Measurements from ENCODE around the gene AFP. TPM values are rescaled to one million over a fixed set of nuclear protein-coding genes. Genes with fewer than 3 reads are reported as not detected.

AFP gene
- total and polyA plus RNA-seq, 9 of the 15 experiments (the other 6 are each of a cell fraction or from before 2014, with no cell fraction given): 0.47 to 6.2 (median 3.0) TPM

DNA sequence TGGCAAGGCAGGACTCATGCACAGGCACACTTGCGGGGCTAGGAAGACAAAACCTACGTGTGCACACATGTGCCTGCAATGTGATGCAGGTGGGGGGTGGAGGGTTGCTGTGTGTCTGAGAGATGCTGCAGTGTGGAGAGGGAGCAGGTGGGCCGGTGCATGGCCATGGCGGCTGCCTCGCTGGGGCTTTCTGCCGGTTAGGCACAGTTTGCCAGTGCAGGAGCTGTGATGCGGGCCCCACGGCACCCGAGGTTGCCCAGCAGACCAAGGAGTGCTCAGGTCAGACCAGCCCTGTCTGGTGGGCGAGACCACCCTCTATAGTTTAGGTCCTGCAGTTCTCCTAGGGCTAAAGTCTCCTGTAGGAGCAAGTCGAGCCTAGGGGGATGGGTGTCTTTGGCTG is 41.2 kb downstream of the AFP start:
- CTCF ChIA-PET (ENCODE audit: low intra/inter-chr PET ratio): no interaction called here
- no peak overlapping the region for H2AFZ ChIP-seq (ENCODE audit: low read depth, low read length)
- FAIRE-seq (no peak), DNase-seq (ENCODE audit: extremely low read depth in 1 of 4, low spot score in 3 of 4) (no peak), ATAC-seq (no peak)
- no peak overlapping the region for H3K4me2 ChIP-seq (ENCODE audit: insufficient read depth, low read length)
- no TSS peak for BruUV-seq (replicated peaks)
- POLR2A ChIA-PET: interaction anchor here (0.6 kb wide), 1 partner anchor 1083 kb away, joined by 4 read pairs; no protein-coding TSS in a partner anchor
- H3K27me3 ChIP-seq (ENCODE audit: control insufficient read depth in 2 of 2, insufficient read depth in 2 of 2, low read length in 2 of 2): no peaks in the 10 kb centered on the region
- no peak overlapping the region for H3K4me3 ChIP-seq
- intact Hi-C loops (cut with micrococcal nuclease): no loop called here
- H3K9ac ChIP-seq (ENCODE audit: insufficient read depth in 1 of 2, low read depth in 2 of 2, low read length in 2 of 2): no peak overlapping the region
- no peaks in the 10 kb centered on the region for H3K36me3 ChIP-seq (ENCODE audit: control insufficient read depth, insufficient read depth, low read length)
- in situ Hi-C loops (cut with MboI): no loop called here
- WGBS (ENCODE audit: insufficient coverage, low coverage, missing lambda C conversion rate): 13% methylated on average over 11 of the region's 11 CpGs
- H3K27ac ChIP-seq (ENCODE audit: extremely low read depth, low read depth, low read length): no peak overlapping the region
- H3K9me3 ChIP-seq (replicated peaks; ENCODE audit: control insufficient read depth, insufficient read depth, low read depth, low read length): no peaks in the 10 kb centered on the region
- H3K4me1 ChIP-seq (replicated peaks in 1 of 2; ENCODE audit: control insufficient read depth in 2 of 2, insufficient read depth in 2 of 2, low read length in 2 of 2): 0 out of 5 replicates have a peak, but pooled peaks cover 0 to 3% of the 10 kb centered on the region in 2 experiments
- H3K9me1 ChIP-seq (ENCODE audit: control insufficient read depth, insufficient read depth, low read length): no peaks in the 10 kb centered on the region
- H4K20me1 ChIP-seq (replicated peaks; ENCODE audit: control insufficient read depth, insufficient read depth, low read length): no peaks in the 10 kb centered on the region
- no peaks in the 10 kb centered on the region for H3K79me2 ChIP-seq (ENCODE audit: control insufficient read depth, insufficient read depth, low read length)
- TF ChIP-seq, protein P1, sequence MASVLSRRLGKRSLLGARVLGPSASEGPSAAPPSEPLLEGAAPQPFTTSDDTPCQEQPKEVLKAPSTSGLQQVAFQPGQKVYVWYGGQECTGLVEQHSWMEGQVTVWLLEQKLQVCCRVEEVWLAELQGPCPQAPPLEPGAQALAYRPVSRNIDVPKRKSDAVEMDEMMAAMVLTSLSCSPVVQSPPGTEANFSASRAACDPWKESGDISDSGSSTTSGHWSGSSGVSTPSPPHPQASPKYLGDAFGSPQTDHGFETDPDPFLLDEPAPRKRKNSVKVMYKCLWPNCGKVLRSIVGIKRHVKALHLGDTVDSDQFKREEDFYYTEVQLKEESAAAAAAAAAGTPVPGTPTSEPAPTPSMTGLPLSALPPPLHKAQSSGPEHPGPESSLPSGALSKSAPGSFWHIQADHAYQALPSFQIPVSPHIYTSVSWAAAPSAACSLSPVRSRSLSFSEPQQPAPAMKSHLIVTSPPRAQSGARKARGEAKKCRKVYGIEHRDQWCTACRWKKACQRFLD (CRISPR knock-in tag; IDR thresholded peaks at IDR 0.05): no peak
- TF ChIP-seq MCM5 (IDR thresholded peaks at IDR 0.05; ENCODE audit: low read depth): no peak
- TF ChIP-seq ZC3H4 (CRISPR knock-in tag; IDR thresholded peaks at IDR 0.05; ENCODE audit: borderline replicate concordance): no peak
- TF ChIP-seq ZNF444 (CRISPR knock-in tag; IDR thresholded peaks at IDR 0.05): no peak
- TF ChIP-seq NFXL1 (CRISPR knock-in tag; IDR thresholded peaks at IDR 0.05): no peak
- no peak for TF ChIP-seq ZNF143 (CRISPR knock-in tag; IDR thresholded peaks at IDR 0.05)
- no peak for TF ChIP-seq NRF1 (conservative IDR thresholded peaks at IDR 0.05 in 1 of 2, IDR thresholded peaks at IDR 0.05 in 1 of 2)
- TF ChIP-seq, protein P2, sequence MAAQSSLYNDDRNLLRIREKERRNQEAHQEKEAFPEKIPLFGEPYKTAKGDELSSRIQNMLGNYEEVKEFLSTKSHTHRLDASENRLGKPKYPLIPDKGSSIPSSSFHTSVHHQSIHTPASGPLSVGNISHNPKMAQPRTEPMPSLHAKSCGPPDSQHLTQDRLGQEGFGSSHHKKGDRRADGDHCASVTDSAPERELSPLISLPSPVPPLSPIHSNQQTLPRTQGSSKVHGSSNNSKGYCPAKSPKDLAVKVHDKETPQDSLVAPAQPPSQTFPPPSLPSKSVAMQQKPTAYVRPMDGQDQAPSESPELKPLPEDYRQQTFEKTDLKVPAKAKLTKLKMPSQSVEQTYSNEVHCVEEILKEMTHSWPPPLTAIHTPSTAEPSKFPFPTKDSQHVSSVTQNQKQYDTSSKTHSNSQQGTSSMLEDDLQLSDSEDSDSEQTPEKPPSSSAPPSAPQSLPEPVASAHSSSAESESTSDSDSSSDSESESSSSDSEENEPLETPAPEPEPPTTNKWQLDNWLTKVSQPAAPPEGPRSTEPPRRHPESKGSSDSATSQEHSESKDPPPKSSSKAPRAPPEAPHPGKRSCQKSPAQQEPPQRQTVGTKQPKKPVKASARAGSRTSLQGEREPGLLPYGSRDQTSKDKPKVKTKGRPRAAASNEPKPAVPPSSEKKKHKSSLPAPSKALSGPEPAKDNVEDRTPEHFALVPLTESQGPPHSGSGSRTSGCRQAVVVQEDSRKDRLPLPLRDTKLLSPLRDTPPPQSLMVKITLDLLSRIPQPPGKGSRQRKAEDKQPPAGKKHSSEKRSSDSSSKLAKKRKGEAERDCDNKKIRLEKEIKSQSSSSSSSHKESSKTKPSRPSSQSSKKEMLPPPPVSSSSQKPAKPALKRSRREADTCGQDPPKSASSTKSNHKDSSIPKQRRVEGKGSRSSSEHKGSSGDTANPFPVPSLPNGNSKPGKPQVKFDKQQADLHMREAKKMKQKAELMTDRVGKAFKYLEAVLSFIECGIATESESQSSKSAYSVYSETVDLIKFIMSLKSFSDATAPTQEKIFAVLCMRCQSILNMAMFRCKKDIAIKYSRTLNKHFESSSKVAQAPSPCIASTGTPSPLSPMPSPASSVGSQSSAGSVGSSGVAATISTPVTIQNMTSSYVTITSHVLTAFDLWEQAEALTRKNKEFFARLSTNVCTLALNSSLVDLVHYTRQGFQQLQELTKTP (IDR thresholded peaks at IDR 0.05; ENCODE audit: low read depth in 1 of 2, partially characterized antibody in 2 of 2): no peak
- TF ChIP-seq ZNF224 (CRISPR knock-in tag; IDR thresholded peaks at IDR 0.05): no peak
- no peak for TF ChIP-seq FOXA3 (CRISPR knock-in tag; conservative IDR thresholded peaks at IDR 0.05 in 1 of 2, IDR thresholded peaks at IDR 0.05 in 1 of 2)
- TF ChIP-seq EWSR1 (IDR thresholded peaks at IDR 0.05; ENCODE audit: borderline replicate concordance, low read depth, partially characterized antibody): no peak
- TF ChIP-seq, protein P3, sequence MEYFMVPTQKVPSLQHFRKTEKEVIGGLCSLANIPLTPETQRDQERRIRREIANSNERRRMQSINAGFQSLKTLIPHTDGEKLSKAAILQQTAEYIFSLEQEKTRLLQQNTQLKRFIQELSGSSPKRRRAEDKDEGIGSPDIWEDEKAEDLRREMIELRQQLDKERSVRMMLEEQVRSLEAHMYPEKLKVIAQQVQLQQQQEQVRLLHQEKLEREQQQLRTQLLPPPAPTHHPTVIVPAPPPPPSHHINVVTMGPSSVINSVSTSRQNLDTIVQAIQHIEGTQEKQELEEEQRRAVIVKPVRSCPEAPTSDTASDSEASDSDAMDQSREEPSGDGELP (CRISPR knock-in tag; IDR thresholded peaks at IDR 0.05; ENCODE audit: borderline replicate concordance): no peak
- no peak for TF ChIP-seq ZNF584 (CRISPR knock-in tag; IDR thresholded peaks at IDR 0.05; ENCODE audit: low read depth)
- TF ChIP-seq SRSF7 (optimal IDR thresholded peaks at IDR 0.05; ENCODE audit: low read depth, low read length): no peak
- no peak for TF ChIP-seq TEAD1 (CRISPR knock-in tag; IDR thresholded peaks at IDR 0.05)
- no peak for TF ChIP-seq RFX7 (CRISPR knock-in tag; IDR thresholded peaks at IDR 0.05)
- TF ChIP-seq KDM5B (IDR thresholded peaks at IDR 0.05; ENCODE audit: insufficient replicate concordance, low read depth, low read length): no peak
